GM12892 (cell line): ENCODE results near the gene FAM219A.

ENCODE experiments used
- POLR2A ChIP-seq: IDR thresholded peaks from 2 replicates; pipeline ENCODE4 v1.6.1; 2011; ENCODE audit warnings: low read depth, low read length, control low read depth
- TAF1 ChIP-seq: IDR thresholded peaks from 2 replicates; pipeline ENCODE4 v1.6.1; 2011; ENCODE audit warnings: low read depth, mild to moderate bottlenecking, control low read depth, low read length, borderline replicate concordance

- TF ChIP-seq POLR2A (no peak), TAF1 (no peak)
These were observed 84.6 kb downstream of the FAM219A start for GRCh38 chr9:34373749-34374148.
